ENCODE results near the gene NKD1.
A peak's percentile ranks its signal among the peaks of the same experiment; 100 is the strongest.

The NKD1 gene

GRCh38 chr16:50667497-50668367 is 119.5 kb downstream of the NKD1 start:
- no peak for DNase-seq

GRCh38 chr16:50668368-50669008 is 120.3 kb downstream of the NKD1 start:
- peak in 1 of 58 donors; percentile 5 for DNase-seq

- no peak for DNase-seq
Measured at GRCh38 chr16:50669741-50670140, 121.5 kb downstream of the NKD1 start.

GRCh38 chr16:50670476-50670875 is 122.3 kb downstream of the NKD1 start:
- no peak for DNase-seq

- DNase-seq: no peak
Measured at GRCh38 chr16:50671644-50672260, 123.6 kb downstream of the NKD1 start.

- no peak for DNase-seq
Measured at GRCh38 chr16:50673496-50674275, 125.5 kb downstream of the NKD1 start.

GRCh38 chr16:50674831-50675230 is 126.6 kb downstream of the NKD1 start:
- no peak for DNase-seq

GRCh38 chr16:50675686-50676610 is 127.8 kb downstream of the NKD1 start:
- no peak for DNase-seq

- DNase-seq: no peak
Measured at GRCh38 chr16:50676684-50677225, 128.6 kb downstream of the NKD1 start.

- DNase-seq: no peak
Measured at GRCh38 chr16:50677351-50677750, 129.2 kb downstream of the NKD1 start.

GRCh38 chr16:50678531-50678930 is 130.3 kb downstream of the NKD1 start:
- DNase-seq: no peak

- no peak for DNase-seq
Measured at GRCh38 chr16:50679266-50679665, 131.1 kb downstream of the NKD1 start.

GRCh38 chr16:50679676-50680555 is 131.7 kb downstream of the NKD1 start:
- DNase-seq: no peak

- DNase-seq: no peak
Measured at GRCh38 chr16:50680556-50680893, 132.3 kb downstream of the NKD1 start.

GRCh38 chr16:50681021-50681885 is 133.1 kb downstream of the NKD1 start, which contains the start of gene SNX20:
TSS of gene SNX20 (minus strand) at chr16:50681312. CDS start at chr16:50677526, 3,786 bp downstream.
- peak in 2 of 58 donors; percentile 17 to 23 for DNase-seq

- DNase-seq: peak in 3 of 58 donors; percentile 11 to 29 (median 20)
Measured at GRCh38 chr16:50683689-50684374, 135.6 kb downstream of the NKD1 start.

GRCh38 chr16:50684823-50685461 is 136.7 kb downstream of the NKD1 start:
- DNase-seq: no peak

All from anterior cingulate cortex (tissue), 58 donors.